Esophagus mucosa (tissue), 1 donor: ENCODE data around the gene TGM4. TPM values are rescaled to one million over a fixed set of nuclear protein-coding genes. Genes with fewer than 3 reads are reported as not detected.
A peak's percentile ranks its signal among the peaks of the same experiment; 100 is the strongest.

ENCODE experiments used
- ATAC-seq: fragments of 200-7000 bp; cut with Tn5 transposase; one replicate; pipeline ENCODE4 v1.9.1; 2020
- total RNA-seq: library from RNA; stranded (reverse); gene quantifications from one replicate; pipeline ENCODE4 v1.2.4, GENCODE V29; 2023
- donor health status: DM: yes; HTN: yes; CAD: no.

Gene TGM4
- total RNA-seq, 1 donor from 2014 or later: not detected

GRCh38 chr3:44883213-44883955 is 9.0 kb downstream of the TGM4 start:
- peak; percentile 18 for ATAC-seq

GRCh38 chr3:44883999-44884431 is 9.6 kb downstream of the TGM4 start:
- ATAC-seq: peak; percentile 78

GRCh38 chr3:44885618-44886017 is 11.2 kb downstream of the TGM4 start:
- ATAC-seq: peak; percentile 63

- ATAC-seq: peak; percentile 89
These were observed 12.2 kb downstream of the TGM4 start for GRCh38 chr3:44886561-44886960.

GRCh38 chr3:44887101-44887500 is 12.7 kb downstream of the TGM4 start:
- no peak for ATAC-seq

GRCh38 chr3:44890258-44890657 is 15.8 kb downstream of the TGM4 start:
- ATAC-seq: no peak

- ATAC-seq: no peak
These were observed 16.4 kb downstream of the TGM4 start for GRCh38 chr3:44890852-44891251.

GRCh38 chr3:44892689-44893088 is 18.3 kb downstream of the TGM4 start:
- ATAC-seq: no peak

GRCh38 chr3:44893097-44893496 is 18.7 kb downstream of the TGM4 start:
- ATAC-seq: peak; percentile 66

- no peak for ATAC-seq
These were observed 20.1 kb downstream of the TGM4 start for GRCh38 chr3:44894485-44894884.

GRCh38 chr3:44896440-44896839 is 22.0 kb downstream of the TGM4 start:
- no peak for ATAC-seq

GRCh38 chr3:44899683-44900367 is 25.4 kb downstream of the TGM4 start:
- peak; percentile 50 for ATAC-seq

GRCh38 chr3:44902628-44903027 is 28.2 kb downstream of the TGM4 start:
- no peak for ATAC-seq

GRCh38 chr3:44903314-44903713 is 28.9 kb downstream of the TGM4 start:
- no peak for ATAC-seq

GRCh38 chr3:44903751-44904150 is 29.3 kb downstream of the TGM4 start:
- no peak for ATAC-seq

GRCh38 chr3:44905446-44906157 is 31.2 kb downstream of the TGM4 start:
- ATAC-seq: no peak

- ATAC-seq: no peak
These were observed 32.6 kb downstream of the TGM4 start for GRCh38 chr3:44906997-44907396.

GRCh38 chr3:44907612-44908011 is 33.2 kb downstream of the TGM4 start:
- ATAC-seq: no peak

GRCh38 chr3:44909063-44909462 is 34.7 kb downstream of the TGM4 start:
- no peak for ATAC-seq

GRCh38 chr3:44910693-44911092 is 36.3 kb downstream of the TGM4 start:
- ATAC-seq: no peak

GRCh38 chr3:44913868-44914468 is 39.6 kb downstream of the TGM4 start:
- ATAC-seq: peak; percentile 80

- peak; percentile 68 for ATAC-seq
These were observed 40.5 kb downstream of the TGM4 start for GRCh38 chr3:44914936-44915335.
